ENCODE measurements around the gene CPXM2. TPM values are rescaled to one million over a fixed set of nuclear protein-coding genes. Genes with fewer than 3 reads are reported as not detected.

Gene CPXM2
- polyA plus RNA-seq, 2 of the 4 experiments (the other 2 are of a cell fraction): not detected

DNA sequence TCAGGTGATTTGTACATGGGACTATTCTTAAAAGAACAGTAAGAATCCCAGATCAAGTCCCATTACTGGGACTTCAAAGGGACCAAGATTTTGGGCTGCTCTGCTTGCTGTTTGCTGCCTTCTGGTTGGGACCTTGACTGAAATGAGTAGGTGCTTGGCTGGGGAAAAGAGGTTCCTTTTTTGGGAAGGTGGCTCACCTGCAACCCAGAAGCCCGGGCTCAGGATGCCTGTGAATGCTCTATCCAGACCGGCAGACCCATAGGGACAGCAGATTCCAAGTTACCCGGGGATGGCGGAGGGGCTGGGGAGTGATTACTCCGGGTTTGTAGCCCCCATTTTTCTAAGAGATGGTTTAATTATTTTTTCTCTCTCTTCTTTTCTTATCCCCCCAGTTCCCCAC, 104.0 kb downstream of the CPXM2 start:
- no peak for FAIRE-seq
- WGBS (ENCODE audit: missing lambda C conversion rate): 18% methylated on average over 5 of the region's 5 CpGs
- H3K27ac ChIP-seq: no peak overlapping the region
- no peak for TF ChIP-seq ZFP36 (IDR thresholded peaks at IDR 0.05; ENCODE audit: borderline replicate concordance, partially characterized antibody)
- no peak for DNase-seq (ENCODE audit: low read depth in 1 of 2, low spot score in 1 of 2)
- peaks cover 18% of the 10 kb centered on the region; the same call in 1 of the 3 replicates for H3K9me3 ChIP-seq
- POLR2A ChIA-PET: no interaction called here
- no peaks in the 10 kb centered on the region for H3K4me1 ChIP-seq
- H3K4me2 ChIP-seq: no peak overlapping the region
- CTCF ChIA-PET: interaction anchor here (0.7 kb wide), 1 partner anchor 107 kb away, joined by 3 read pairs; no protein-coding TSS in a partner anchor
- ATAC-seq: no peak
- H3K4me3 ChIP-seq: no peak overlapping the region

GRCh38 chr10:123786896-123787295, 104.7 kb downstream of the CPXM2 start:
- no peak for FAIRE-seq
- ChIA-PET CTCF (no interaction called here), POLR2A (no interaction called here)
- Histone ChIP-seq H3K4me2 (no peak overlapping the region), H3K9me3 (peaks cover 18% of the 10 kb centered on the region; the same call in 1 of the 3 replicates), H3K4me3 (no peak overlapping the region), H3K27ac (no peak overlapping the region), H3K4me1 (no peaks in the 10 kb centered on the region)
- no peak for ATAC-seq
- no peak for DNase-seq (ENCODE audit: low read depth in 1 of 2, low spot score in 1 of 2)
- WGBS (ENCODE audit: missing lambda C conversion rate): 0% methylated on average over 1 of the region's 1 CpG
- TF ChIP-seq MAFK (IDR thresholded peaks at IDR 0.05; ENCODE audit: partially characterized antibody): no peak
- TF ChIP-seq MAZ (IDR thresholded peaks at IDR 0.05; ENCODE audit: borderline replicate concordance, low read depth, low read length): no peak
- no peak for TF ChIP-seq ELK1 (IDR thresholded peaks at IDR 0.05; ENCODE audit: low read depth, low read length)
- TF ChIP-seq CTCF (IDR thresholded peaks at IDR 0.05): no peak
- no peak for TF ChIP-seq MYC (IDR thresholded peaks at IDR 0.05; ENCODE audit: borderline replicate concordance, low read length)
- no peak for TF ChIP-seq EHMT2 (IDR thresholded peaks at IDR 0.05; ENCODE audit: low read depth)
- TF ChIP-seq RAD21 (conservative IDR thresholded peaks at IDR 0.05 in 1 of 2, IDR thresholded peaks at IDR 0.05 in 1 of 2): no peak
- TF ChIP-seq HMGXB4 (CRISPR knock-in tag; IDR thresholded peaks at IDR 0.05; ENCODE audit: borderline replicate concordance): no peak
- TF ChIP-seq CEBPB (IDR thresholded peaks at IDR 0.05): no peak
- TF ChIP-seq NFE2L2 (conservative IDR thresholded peaks at IDR 0.05; ENCODE audit: low read length): no peak
- no peak for TF ChIP-seq HEYL (CRISPR knock-in tag; IDR thresholded peaks at IDR 0.05)
- no peak for TF ChIP-seq ESRRA (IDR thresholded peaks at IDR 0.05; ENCODE audit: borderline replicate concordance, low read length)
- TF ChIP-seq HOXA7 (CRISPR knock-in tag; IDR thresholded peaks at IDR 0.05): no peak

- CTCF ChIA-PET: no interaction called here
- FAIRE-seq (no peak), ATAC-seq (no peak), DNase-seq (ENCODE audit: low read depth in 1 of 2, low spot score in 1 of 2) (no peak)
- POLR2A ChIA-PET: no interaction called here
- no peak overlapping the region for H3K27ac ChIP-seq
- no peak overlapping the region for H3K4me2 ChIP-seq
- peaks cover 18% of the 10 kb centered on the region; the same call in 1 of the 3 replicates for H3K9me3 ChIP-seq
- TF ChIP-seq BHLHE40 (IDR thresholded peaks at IDR 0.05; ENCODE audit: low read depth, low read length) (no peak), NR3C1 (IDR thresholded peaks at IDR 0.05) (no peak), CHD2 (IDR thresholded peaks at IDR 0.05; ENCODE audit: low read length, partially characterized antibody) (no peak), GATA3 (IDR thresholded peaks at IDR 0.05; ENCODE audit: borderline replicate concordance) (no peak), EP300 (IDR thresholded peaks at IDR 0.05) (no peak), FOSL2 (IDR thresholded peaks at IDR 0.05) (no peak), FOSL2 (CRISPR knock-in tag; IDR thresholded peaks at IDR 0.05) (no peak), CBX2 (IDR thresholded peaks at IDR 0.05; ENCODE audit: borderline replicate concordance, low read depth) (no peak), ESRRA (IDR thresholded peaks at IDR 0.05; ENCODE audit: borderline replicate concordance, low read length) (no peak), ZC3H11A (IDR thresholded peaks at IDR 0.05) (no peak), SREBF2 (IDR thresholded peaks at IDR 0.05) (no peak), ZSCAN20 (CRISPR knock-in tag; IDR thresholded peaks at IDR 0.05) (no peak), JUNB (IDR thresholded peaks at IDR 0.05) (no peak), TP53 (CRISPR knock-in tag; IDR thresholded peaks at IDR 0.05) (no peak), ELK1 (IDR thresholded peaks at IDR 0.05; ENCODE audit: low read depth, low read length) (no peak), RNF2 (IDR thresholded peaks at IDR 0.05; ENCODE audit: borderline replicate concordance, low read depth) (no peak), CBX8 (IDR thresholded peaks at IDR 0.05) (no peak), RARB (CRISPR knock-in tag; IDR thresholded peaks at IDR 0.05) (no peak)
- H3K4me3 ChIP-seq: no peak overlapping the region
- 44% methylated on average over 7 of the region's 7 CpGs for WGBS (ENCODE audit: missing lambda C conversion rate)
- no peaks in the 10 kb centered on the region for H3K4me1 ChIP-seq
These were observed 105.3 kb downstream of the CPXM2 start for GRCh38 chr10:123786306-123786705.
